Astrocyte of the cerebellum (primary cell): ENCODE results near the gene SLC35C1.

Experiments
- DNase-seq: peaks from one replicate; pipeline ENCODE4 v3.0.0-alpha.2; 2011; ENCODE audit warnings: low read depth
- H3K4me3 ChIP-seq: 2 replicates; pipeline ENCODE4 v1.5.1; 2011; ENCODE audit warnings: mild to moderate bottlenecking, low read depth, low read length, moderate library complexity
- CTCF ChIP-seq: IDR thresholded peaks from 2 replicates; pipeline ENCODE4 v1.5.1; 2012; ENCODE audit warnings: low read length, low read depth, moderate library complexity, mild to moderate bottlenecking; ENCODE audit errors: missing control alignments
- in situ Hi-C: cut with HindIII; loops from 2 replicates; pipeline ENCODE4 v1.10.0; 2017; ENCODE audit warnings: low sequenced_read_pairs

SLC35C1 gene

GRCh38 chr11:45844822-45845578 lies 40.1 kb downstream of the SLC35C1 start:
- in situ Hi-C loops = no loop called here
- no peak for TF ChIP-seq CTCF
- H3K4me3 ChIP-seq = no peak overlapping the region
- DNase-seq = no peak

DNA sequence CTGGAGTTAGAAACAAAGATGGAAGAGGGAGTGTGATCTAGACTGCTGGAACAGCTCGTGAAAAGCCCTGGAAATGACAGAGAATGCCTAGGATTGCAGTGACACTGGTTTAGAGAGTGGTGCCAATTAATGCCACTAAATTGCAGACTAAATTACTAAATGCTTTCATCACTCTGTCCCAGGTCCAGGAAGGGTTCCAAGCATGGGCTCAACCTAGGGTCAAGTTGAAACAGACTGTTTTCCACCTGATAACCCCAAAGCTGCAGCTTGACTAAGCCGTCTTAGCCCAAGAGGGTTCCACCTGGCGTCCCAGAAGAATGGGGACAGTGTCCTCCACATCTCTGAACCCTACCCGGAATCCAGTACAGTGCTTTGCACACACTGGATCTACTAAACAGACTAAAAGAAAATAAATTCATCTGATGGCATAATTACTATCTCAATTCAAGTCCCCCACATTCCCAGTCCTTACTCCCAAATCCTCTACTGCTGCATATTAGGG lies 41.3 kb downstream of the SLC35C1 start:
- H3K4me3 ChIP-seq = no peak overlapping the region
- no peak for TF ChIP-seq CTCF
- in situ Hi-C loops = no loop called here
- DNase-seq = no peak

GRCh38 chr11:45846974-45847910 lies 42.3 kb downstream of the SLC35C1 start, which contains the start of gene CRY2:
Gene CRY2 (plus strand): TSS chr11:45847475. CDS start chr11:45847491, 16 bp downstream.
- TF ChIP-seq CTCF = no peak
- peak; percentile 95 for DNase-seq
- peak within 1 kb of the TSS; percentile 58 for H3K4me3 ChIP-seq
- in situ Hi-C loops = no loop called here

- H3K4me3 ChIP-seq = peak overlapping the region; percentile 58
- in situ Hi-C loops = no loop called here
- TF ChIP-seq CTCF = peak; percentile 34
- no peak for DNase-seq
These were observed 43.0 kb downstream of the SLC35C1 start for GRCh38 chr11:45847911-45848316.

GRCh38 chr11:45848654-45849081 lies 43.7 kb downstream of the SLC35C1 start:
- DNase-seq = no peak
- TF ChIP-seq CTCF = no peak
- in situ Hi-C loops = no loop called here
- H3K4me3 ChIP-seq = peak overlapping the region; percentile 58

GRCh38 chr11:45850446-45850845 lies 45.5 kb downstream of the SLC35C1 start:
- no peak for TF ChIP-seq CTCF
- in situ Hi-C loops = no loop called here
- no peak for DNase-seq
- H3K4me3 ChIP-seq = no peak overlapping the region
